Measurements from ENCODE around the gene NEURL4.

DNA sequence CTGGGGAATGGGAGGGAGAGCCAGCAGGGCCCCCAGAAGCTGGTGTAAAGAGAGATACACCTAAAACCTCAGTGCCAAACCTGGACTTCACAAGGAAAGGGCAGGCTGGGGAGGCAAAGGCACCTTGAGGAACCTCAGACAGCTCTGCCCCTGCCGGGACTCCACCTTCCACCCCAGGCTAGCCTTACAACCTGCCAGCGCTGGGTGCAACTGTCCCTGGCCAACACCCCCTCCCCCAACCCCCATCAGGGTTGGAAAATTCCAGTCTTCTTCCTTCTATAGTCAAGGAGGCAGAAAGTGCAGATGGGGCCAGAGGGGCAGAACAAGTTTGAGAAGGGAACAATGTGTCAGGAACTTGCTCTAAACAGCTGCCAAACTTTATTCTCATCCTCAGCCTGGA is 36.9 kb downstream of the NEURL4 start:
- no peak for TF ChIP-seq CTCF (conservative IDR thresholded peaks at IDR 0.05; ENCODE audit: low read depth, low read length)
- TF ChIP-seq EZH2 (IDR thresholded peaks at IDR 0.05; ENCODE audit: borderline replicate concordance, low read depth, low read length, poor library complexity, severe bottlenecking): no peak

Measured in A673 (cell line).